HG03342 (cell line): ENCODE results near the gene CEACAM6.
"Not testable (repeated sequence)": the region's sequence is repeated elsewhere in the genome, so short reads cannot be mapped to it uniquely, and the experiment has no call there.

ENCODE experiments used
- ATAC-seq: cut with Tn5 transposase; IDR thresholded peaks from one replicate; pipeline ENCODE4 v1.9.1; 2021; ENCODE audit warnings: mild to moderate bottlenecking, moderate library complexity; ENCODE audit not compliant: unreplicated experiment

The CEACAM6 gene

DNA sequence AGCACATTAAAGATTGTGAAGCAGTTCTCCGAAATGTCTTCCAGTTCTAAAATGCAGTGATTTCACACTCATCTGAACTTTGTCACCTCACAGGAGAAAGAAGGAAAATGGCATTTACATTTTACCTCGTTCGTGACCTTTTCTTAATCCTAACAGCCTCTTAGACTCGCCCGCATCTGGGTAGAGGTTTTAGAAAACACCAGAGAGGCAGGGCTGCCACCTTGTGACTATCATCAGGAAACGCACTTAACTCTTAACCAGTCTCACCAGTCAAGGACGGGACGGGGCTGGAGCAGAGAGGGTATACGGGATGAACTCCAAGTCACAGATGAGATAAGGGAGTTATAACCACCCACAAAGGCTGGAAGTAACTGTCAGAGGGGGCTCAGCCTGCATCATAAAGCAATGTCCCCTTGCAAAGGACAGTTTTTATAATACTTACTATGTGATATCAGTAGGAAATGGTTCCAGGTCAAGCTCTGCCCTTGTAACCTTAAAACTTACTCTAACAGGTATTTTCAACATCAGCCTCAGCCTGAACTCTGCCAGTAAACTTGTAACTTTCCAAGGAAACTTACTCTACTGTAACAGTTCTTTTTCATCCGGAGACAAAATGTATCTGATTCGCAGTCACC lies 8.6 kb upstream of the CEACAM6 start:
- ATAC-seq = no peak

DNA sequence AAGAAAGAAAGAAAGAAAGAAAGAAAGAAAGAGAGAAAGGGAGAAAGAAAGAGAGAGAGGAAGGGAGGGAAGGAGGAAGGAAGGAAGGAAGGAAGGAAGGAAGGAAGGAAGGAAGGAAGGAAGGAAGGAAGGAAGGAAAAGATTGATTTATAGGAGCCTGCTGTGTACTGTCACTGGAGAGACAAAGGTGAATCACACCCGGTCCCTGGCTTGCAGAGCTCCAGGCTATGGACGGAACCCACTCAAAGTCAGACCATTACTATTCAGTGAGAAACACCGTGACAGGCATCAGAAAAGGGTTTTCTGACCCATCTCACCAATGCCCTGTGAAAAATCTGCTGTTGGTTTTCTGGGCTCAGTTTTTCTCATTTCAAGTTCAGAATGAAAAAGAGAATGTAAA lies 7.3 kb upstream of the CEACAM6 start:
- no peak for ATAC-seq

DNA sequence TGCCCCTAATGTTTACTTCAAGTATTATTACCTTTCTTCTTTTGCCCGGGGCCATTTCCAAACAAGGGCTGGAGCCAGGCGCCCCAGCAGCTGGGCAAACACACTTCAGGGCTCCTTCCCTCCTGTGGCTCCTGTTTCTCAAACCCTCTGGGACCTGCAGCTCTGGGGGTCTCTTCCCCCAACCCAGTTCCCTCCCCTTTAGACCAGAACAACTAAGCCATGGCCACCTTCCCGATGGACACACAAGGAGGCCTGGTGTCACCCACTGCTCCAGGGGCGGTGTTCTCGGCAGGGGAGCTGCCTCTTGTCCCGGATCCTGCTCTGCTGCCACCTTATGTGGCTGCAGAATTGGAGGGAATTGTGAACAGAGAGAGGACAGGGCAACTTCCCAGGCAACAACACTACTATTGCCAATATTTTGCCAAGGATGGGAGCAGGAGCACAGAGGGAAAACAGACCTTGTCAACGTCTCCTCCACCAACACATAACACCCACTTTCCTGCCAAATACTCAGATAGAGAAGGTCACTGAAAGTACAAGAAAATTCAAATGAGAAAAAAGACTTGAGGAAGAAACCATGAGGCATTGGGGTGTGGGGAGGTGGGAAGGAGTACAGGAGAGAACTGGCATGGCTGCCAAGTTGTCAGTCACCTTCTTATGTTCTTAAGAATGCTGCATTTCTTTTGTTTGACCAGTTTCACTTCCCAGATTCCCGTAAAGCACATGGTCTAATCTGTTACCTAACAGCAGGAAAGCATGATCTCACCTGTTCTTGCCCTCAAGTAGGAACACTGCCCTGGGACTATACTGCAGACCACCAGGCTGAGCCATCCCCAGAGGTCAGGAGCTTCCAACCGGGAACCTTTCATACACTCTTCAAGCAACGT lies 4.8 kb upstream of the CEACAM6 start:
- not testable (repeated sequence) for ATAC-seq

DNA sequence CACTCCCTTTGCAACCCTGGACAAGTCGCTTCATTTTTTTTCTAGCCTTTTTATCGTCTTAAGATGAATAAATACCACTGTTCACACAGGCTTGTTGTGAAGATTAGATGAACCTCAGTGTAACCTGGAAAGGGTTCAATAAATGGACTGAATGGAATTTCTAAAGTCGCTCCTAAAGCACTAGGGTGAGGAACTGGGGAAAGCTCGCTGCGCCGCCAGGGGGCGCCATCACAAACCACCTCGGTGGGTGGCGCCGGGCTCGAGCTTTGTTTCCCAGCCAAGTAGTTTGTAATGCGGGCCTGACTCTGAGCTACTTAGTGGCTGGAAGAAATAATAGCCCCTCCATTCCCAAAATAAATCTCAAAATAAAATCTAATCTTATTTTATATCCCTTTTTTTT lies 2.2 kb upstream of the CEACAM6 start:
- no peak for ATAC-seq

DNA sequence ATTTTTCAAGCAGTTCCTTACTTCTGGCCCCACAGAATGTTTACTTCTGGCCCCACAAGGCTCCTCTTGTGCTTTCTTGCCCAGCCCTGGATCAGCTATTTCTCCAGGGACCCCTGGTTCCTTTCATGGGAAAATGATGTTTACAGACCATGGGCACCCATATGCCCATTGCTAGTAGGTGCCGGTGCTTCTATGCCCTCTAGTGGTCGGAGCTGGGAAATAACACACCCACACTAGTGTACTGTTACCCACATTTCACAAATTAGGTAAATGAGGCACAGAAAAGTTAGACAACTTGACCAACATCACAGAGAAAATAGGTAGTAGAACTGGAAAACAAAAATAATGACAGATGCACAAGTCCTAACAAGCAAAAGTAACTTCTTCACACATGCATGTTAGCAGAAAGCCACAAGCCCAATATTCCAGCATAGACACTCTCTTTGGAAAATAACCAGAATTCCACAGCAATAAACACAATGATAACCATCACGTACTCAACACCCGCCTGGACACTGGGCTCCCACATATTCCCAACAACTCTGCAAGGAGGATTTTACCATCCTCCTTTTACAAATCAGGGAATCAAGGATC lies 1.3 kb upstream of the CEACAM6 start:
- ATAC-seq = no peak

DNA sequence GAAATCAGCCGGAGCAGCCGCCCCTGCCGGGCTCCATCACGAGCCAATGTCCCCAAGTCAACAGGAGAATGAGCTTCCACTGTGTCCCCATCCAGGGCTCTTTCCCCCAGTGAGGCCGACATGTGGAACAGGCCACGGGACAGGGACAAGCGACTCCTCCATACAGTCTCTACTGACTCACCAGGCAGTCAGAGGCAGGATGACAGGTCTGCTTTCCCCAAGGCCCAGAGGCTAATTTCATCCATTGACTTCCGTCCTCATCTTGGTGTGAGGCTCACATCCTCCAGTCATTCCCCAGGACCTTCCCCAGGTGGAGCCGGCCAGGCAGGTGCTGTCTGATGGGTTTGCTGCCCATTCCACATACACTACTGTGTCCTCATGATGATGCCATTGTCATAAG lies 3.5 kb downstream of the CEACAM6 start:
- ATAC-seq = no peak

DNA sequence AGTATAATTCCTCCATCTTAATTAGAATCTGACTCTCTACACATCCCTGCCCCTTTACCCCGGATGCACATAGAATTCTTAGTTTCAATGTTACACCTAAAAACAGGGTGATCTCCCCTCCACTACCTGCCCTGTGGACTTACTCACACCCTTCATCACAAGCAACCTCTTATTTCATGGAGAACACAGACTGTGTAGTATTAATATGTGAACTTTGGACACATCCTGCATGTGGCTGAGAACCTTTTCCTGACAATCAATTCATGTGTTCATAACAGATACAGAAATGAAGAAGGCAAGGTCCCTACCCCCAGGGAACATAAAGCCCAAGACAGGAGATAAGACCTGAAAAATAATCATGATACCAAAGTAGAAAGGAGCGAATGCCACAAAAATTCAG lies 11.8 kb downstream of the CEACAM6 start:
- no peak for ATAC-seq

DNA sequence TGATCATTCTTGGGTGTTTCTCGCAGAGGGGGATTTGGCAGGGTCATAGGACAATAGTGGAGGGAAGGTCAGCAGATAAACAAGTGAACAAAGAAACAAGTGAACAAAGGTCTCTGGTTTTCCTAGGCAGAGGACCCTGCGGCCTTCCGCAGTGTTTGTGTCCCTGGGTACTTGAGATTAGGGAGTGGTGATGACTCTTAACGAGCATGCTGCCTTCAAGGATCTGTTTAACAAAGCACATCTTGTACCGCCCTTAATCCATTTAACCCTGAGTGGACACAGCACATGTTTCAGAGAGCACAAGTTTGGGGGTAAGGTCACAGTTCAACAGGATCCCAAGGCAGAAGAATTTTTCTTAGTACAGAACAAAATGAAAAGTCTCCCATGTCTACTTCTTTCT lies 12.8 kb downstream of the CEACAM6 start:
- ATAC-seq = not testable (repeated sequence)

DNA sequence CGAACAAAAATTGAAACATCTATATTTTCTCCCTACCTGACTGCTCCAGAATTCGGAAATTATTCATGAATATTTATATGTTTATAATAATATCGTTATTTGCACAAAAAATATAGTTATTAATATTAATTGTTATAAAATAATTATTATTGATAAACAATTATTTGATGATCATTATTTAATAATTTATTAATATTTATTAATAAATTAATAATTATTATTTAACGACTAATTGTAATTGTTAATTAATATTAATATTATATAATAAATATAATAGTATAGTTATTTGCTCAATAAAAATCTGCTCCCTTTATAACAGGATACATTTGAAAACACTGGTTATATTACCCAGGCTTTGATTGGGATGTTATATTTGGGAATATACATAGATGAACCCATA lies 14.3 kb downstream of the CEACAM6 start:
- ATAC-seq = no peak

DNA sequence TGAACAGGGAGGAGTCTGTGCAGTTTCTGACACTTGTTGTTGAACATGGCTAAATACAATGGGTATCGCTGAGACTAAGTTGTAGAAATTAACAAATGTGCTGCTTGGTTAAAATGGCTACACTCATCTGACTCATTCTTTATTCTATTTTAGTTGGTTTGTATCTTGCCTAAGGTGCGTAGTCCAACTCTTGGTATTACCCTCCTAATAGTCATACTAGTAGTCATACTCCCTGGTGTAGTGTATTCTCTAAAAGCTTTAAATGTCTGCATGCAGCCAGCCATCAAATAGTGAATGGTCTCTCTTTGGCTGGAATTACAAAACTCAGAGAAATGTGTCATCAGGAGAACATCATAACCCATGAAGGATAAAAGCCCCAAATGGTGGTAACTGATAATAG lies 16.1 kb downstream of the CEACAM6 start:
- no peak for ATAC-seq

DNA sequence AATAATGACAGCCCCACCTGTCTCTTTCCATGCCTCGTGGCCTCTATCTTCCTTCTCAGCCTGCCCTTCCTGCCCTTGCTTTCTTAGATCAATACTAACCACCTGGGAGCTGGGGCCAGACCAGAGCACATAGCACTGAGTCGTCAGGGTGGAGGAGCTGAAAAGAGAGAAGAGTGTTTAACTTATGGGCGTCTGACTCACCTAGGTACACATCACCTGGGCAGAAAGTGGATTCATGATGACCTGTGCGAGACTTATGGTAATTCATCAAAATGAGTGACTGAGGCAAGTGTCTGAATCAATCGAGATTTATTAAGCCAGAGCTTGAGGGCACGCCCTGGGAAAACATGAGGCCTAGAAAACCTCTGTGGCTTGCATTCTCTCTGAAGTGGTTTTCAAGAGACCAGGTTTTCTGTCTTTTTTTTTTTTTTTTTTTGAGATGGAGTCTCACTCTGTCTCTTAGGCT lies 19.2 kb downstream of the CEACAM6 start:
- ATAC-seq = no peak

DNA sequence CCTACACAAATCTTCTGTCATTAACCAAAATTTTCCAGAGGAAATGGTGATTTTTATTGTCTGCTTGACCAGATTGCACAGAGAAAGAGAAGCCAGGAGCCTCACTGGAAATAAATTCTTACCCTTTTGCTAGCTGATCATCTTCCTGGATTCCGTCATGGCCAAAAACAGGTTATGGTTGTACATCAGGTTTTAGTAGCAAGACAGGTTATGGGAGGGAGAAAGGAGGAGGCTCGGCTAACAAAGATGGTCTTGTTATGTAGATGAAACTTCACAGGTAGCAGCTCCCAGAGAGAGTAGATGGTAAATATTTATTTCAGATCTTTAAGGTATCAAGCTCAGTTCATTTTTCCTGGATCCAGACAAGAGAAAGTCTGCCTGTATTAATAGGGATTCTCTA lies 21.4 kb downstream of the CEACAM6 start:
- no peak for ATAC-seq

DNA sequence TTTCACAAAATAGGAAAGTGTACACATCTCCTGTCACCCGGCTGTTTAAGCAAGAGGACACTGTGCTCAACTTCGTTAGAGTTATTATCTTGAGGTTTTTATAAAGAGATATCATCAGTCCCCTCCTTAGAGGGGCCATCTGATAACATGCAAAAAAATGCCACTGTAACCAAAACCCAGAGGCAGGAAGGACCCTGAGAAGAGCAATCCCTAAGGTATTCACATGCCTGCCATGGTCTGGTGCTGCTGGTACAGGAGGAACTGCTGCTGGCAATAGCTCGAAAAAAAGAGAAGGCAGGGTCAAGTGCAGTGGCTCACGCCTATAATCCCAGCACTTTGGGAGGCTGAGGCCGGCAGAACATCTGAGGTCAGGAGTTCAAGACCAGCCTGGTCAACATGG lies 28.3 kb downstream of the CEACAM6 start:
- ATAC-seq = no peak

DNA sequence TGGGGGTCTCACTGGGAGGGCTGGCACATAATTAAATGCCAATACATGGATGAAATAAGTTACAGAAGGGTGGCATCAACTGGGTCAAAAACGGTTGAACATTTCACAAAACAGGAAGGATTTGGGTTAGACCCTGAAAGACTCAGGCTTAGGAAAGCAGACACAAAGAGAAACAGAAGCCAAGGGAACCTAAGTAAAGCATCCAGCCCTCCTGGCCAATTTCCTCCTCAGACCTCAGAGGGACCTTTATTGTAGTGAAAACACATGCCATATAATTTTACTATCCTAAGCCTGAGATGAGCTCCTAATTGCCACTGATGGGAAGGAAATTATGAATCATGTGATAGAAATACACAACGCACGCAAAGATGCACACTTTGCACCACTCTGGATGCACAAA lies 29.0 kb downstream of the CEACAM6 start:
- no peak for ATAC-seq

DNA sequence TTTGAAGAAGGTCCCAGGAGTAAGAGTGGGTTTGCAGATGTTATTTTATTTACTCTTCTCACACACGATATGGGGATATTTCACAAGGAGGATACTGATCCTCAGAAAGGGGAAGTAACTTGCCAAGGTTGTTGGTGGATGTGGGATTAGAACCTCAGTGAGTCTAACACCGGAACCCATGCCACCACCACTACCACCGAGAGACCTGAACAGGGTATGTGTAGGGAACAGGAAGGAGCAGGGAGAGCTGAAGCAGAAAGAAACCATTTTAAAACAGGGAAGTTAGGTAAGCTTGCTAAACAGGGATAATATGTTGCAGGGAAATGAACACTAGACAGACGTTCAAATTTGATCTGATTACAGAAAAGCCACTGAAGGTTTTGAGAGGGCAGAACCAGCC lies 29.4 kb downstream of the CEACAM6 start:
- no peak for ATAC-seq

DNA sequence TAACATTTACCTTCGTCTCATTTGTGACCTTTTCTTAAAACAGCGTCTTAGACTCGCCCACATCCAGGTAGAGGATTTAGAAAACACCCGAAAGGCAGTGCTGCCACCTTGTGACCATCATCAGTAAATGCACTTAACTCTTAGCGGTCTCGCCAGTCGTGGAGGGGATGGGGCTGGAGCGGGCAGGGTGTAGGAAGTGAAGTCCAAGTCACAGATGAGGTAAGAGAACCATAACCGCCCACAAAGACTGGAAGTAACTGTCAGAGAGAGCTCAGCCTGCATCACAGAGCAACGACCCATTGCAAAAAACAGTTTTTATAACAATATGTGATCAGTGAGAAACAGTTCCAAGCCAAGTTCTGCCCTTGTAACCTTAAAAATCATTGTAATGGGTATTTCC lies 30.3 kb downstream of the CEACAM6 start:
- ATAC-seq = no peak

DNA sequence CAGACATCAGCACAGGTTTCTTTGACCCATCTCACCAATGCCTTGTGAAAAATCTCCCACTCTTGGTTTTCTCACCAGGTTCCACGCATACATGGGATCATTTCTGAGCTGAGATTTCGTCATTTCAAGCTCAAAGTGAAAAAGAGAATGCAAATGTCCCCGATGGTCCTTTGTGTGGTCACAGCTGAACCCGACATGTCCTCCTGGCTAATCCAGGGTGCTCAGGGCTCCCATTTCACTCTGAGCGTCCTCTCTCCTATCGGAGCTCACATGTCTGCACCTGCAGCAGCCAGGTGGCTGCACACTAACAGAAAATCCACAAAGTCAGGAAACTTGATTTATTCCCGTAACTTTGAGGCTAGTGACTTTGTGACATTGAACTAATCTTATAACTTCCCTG lies 31.7 kb downstream of the CEACAM6 start:
- ATAC-seq = no peak

DNA sequence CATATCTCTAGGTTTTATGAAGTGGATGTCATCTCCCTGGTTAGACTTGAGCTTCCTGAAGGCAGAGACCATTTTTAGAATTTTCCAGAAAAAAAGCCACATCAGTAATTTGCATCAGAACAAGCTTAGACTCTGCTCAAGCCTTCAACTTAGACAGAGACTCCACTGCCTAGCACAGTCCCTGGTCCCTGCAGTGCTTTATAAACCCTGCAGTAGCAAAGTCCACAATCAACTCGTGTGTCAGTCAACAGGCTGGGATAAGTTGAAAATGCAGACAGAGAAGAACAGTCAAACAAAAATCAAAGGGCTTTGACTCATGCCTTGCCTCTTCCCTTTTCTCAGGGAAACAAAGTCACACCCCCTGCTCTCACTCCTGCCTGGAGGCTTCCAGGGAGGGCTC lies 33.2 kb downstream of the CEACAM6 start:
- ATAC-seq = not testable (repeated sequence)

DNA sequence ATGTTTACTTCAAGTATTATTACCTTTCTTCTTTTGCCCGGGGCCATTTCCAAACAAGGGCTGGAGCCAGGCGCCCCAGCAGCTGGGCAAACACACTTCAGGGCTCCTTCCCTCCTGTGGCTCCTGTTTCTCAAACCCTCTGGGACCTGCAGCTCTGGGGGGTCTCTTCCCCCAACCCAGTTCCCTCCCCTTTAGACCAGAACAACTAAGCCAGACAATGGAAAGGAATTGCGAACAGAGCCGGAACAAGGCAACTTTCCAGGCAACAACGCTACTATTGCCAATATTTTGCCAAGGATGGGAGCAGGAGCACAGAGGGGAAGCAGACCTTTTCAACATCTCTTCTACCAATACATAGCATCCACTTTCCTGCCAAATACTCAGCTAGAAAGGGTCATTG lies 33.7 kb downstream of the CEACAM6 start:
- not testable (repeated sequence) for ATAC-seq

DNA sequence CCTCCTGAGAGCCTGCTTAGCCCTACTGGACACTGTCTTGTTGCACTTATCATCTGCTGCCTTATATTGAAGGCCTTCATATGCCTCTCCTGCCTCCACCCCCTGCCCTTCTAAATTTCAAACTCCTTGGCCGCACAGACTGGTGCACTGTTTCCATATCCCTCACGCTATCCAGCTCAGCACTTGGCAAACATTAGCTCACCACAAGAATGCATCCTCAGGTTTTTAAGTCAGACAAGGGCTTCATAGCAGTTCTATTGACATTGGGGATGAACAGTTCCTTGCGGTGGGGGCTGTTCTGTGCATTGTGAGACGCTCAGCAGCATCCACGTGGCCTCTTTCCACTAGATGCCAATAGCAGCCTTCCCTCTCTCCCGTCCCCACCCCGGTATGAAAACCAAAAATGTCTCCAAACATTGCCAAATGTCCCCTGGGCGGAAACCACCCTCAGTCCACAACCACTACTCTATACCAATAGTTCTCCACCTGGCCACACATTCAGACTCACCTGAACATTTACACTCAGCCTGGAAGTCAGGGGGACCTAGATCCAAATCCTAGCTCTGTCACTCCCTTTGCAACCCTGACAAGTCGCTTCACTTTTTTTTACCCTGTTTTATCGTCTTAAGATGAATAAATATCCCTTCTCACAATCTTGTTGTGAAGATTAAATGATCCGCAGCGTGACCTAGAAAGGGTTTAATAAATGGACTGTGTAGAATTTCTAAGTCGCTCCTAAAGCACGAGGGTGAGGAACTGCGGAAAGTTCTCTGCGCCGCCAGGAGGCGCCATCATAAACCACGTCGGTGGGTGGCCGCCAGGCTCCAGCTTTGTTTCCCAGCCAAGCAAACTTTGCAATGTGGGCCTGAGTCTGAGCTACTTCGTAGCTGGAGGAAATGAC lies 37.4 kb downstream of the CEACAM6 start:
- ATAC-seq = no peak

DNA sequence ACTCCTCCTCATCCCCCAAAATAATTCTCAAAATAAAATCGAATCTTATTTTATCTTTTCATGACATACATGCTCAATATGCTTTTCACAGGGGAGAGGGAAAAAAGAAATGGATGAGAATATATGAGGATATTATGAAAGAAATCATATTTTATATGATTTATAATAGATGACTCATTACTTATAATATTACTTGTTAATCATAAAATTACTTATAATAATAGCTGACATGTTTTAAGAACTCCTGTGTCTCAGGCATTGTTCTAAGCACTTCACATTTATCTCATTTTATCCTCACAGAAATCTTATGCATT lies 38.0 kb downstream of the CEACAM6 start:
- no peak for ATAC-seq
